ENCODE data around the gene ASAP2.

Gene ASAP2

GRCh38 chr2:9292426-9292825 lies 85.8 kb downstream of the ASAP2 start:
- no peak overlapping the region for H3K4me3 ChIP-seq (ENCODE audit: insufficient read depth, low read depth, low read length)
- H3K36me3 ChIP-seq (ENCODE audit: control insufficient read depth, insufficient read depth, low read length) = no peaks in the 10 kb centered on the region
- H3K27ac ChIP-seq (ENCODE audit: insufficient read depth, low read depth, low read length, poor library complexity, severe bottlenecking) = no peak overlapping the region
- peaks cover 5% of the 10 kb centered on the region for H3K4me1 ChIP-seq (ENCODE audit: control insufficient read depth, insufficient read depth, low read length)
- no peaks in the 10 kb centered on the region for H3K27me3 ChIP-seq (ENCODE audit: control insufficient read depth, insufficient read depth, low read length, poor library complexity, severe bottlenecking)
- 86 to 93% methylated on average over 4 of the region's 4 CpGs for WGBS, 2 experiments
- H3K9me3 ChIP-seq (ENCODE audit: control insufficient read depth, low read length) = no peaks in the 10 kb centered on the region

GRCh38 chr2:9294764-9295163 lies 88.2 kb downstream of the ASAP2 start:
- Histone ChIP-seq H3K27ac (ENCODE audit: insufficient read depth, low read depth, low read length, poor library complexity, severe bottlenecking) (no peak overlapping the region), H3K27me3 (ENCODE audit: control insufficient read depth, insufficient read depth, low read length, poor library complexity, severe bottlenecking) (no peaks in the 10 kb centered on the region), H3K9me3 (ENCODE audit: control insufficient read depth, low read length) (no peaks in the 10 kb centered on the region), H3K4me3 (ENCODE audit: insufficient read depth, low read depth, low read length) (no peak overlapping the region), H3K4me1 (ENCODE audit: control insufficient read depth, insufficient read depth, low read length) (peaks cover 5% of the 10 kb centered on the region), H3K36me3 (ENCODE audit: control insufficient read depth, insufficient read depth, low read length) (no peaks in the 10 kb centered on the region)
- WGBS, 2 experiments = 59 to 74% methylated on average over 5 of the region's 6 CpGs

DNA sequence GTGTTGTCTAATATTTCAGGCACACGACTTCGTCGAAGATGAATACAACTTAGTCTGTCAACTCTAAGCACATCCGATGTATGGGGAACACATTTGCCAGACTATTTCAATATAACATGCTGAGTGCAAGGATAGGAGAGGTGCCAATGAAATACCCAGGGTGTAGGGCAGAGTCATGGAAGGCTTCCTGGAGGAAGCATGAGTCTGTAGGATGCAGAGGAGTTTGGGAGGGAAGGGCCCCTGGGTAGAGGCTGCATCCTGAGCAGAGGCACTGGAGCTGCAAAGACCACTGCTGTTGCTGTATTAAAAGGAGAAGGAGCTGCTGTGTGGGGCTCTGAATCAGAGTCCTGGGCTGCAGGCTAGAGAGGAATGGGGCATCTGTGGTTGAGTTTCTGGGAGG lies 89.9 kb downstream of the ASAP2 start:
- H3K27ac ChIP-seq (ENCODE audit: insufficient read depth, low read depth, low read length, poor library complexity, severe bottlenecking) = no peak overlapping the region
- WGBS, 2 experiments = 97 to 99% methylated on average over 4 of the region's 4 CpGs
- no peaks in the 10 kb centered on the region for H3K27me3 ChIP-seq (ENCODE audit: control insufficient read depth, insufficient read depth, low read length, poor library complexity, severe bottlenecking)
- peaks cover 5% of the 10 kb centered on the region for H3K4me1 ChIP-seq (ENCODE audit: control insufficient read depth, insufficient read depth, low read length)
- H3K36me3 ChIP-seq (ENCODE audit: control insufficient read depth, insufficient read depth, low read length) = no peaks in the 10 kb centered on the region
- H3K4me3 ChIP-seq (ENCODE audit: insufficient read depth, low read depth, low read length) = no peak overlapping the region
- H3K9me3 ChIP-seq (ENCODE audit: control insufficient read depth, low read length) = no peaks in the 10 kb centered on the region

- no peaks in the 10 kb centered on the region for H3K27me3 ChIP-seq (ENCODE audit: control insufficient read depth, insufficient read depth, low read length, poor library complexity, severe bottlenecking)
- 95% methylated on average over 6 of the region's 6 CpGs for WGBS, 2 experiments
- no peaks in the 10 kb centered on the region for H3K36me3 ChIP-seq (ENCODE audit: control insufficient read depth, insufficient read depth, low read length)
- no peak overlapping the region for H3K4me3 ChIP-seq (ENCODE audit: insufficient read depth, low read depth, low read length)
- no peaks in the 10 kb centered on the region for H3K9me3 ChIP-seq (ENCODE audit: control insufficient read depth, low read length)
- H3K4me1 ChIP-seq (ENCODE audit: control insufficient read depth, insufficient read depth, low read length) = peaks cover 5% of the 10 kb centered on the region
- H3K27ac ChIP-seq (ENCODE audit: insufficient read depth, low read depth, low read length, poor library complexity, severe bottlenecking) = no peak overlapping the region
These were observed 90.5 kb downstream of the ASAP2 start for GRCh38 chr2:9297156-9297555.

DNA sequence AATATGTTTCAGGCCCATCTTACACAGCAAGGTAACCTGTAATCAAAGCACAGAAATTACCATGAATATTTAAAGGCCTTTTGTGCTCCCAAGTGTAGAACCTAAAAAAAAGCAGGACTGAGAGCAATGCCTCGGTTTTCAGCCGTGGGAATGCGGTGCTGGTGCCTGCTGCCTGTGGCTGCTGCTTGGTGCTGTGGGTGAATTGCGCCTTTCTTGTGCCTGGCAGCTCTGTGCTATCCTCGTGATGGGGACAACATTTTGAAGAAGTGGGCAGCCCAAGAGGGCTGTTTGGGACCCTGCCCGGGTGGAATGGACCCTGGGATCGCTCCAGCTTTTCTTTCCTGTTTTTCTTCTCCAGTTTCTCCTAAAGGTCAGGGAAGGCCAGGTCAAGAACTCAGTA lies 91.2 kb downstream of the ASAP2 start:
- WGBS, 2 experiments = 93 to 95% methylated on average over 7 of the region's 7 CpGs
- peaks cover 5% of the 10 kb centered on the region for H3K4me1 ChIP-seq (ENCODE audit: control insufficient read depth, insufficient read depth, low read length)
- no peaks in the 10 kb centered on the region for H3K27me3 ChIP-seq (ENCODE audit: control insufficient read depth, insufficient read depth, low read length, poor library complexity, severe bottlenecking)
- H3K36me3 ChIP-seq (ENCODE audit: control insufficient read depth, insufficient read depth, low read length) = no peaks in the 10 kb centered on the region
- H3K9me3 ChIP-seq (ENCODE audit: control insufficient read depth, low read length) = no peaks in the 10 kb centered on the region
- H3K4me3 ChIP-seq (ENCODE audit: insufficient read depth, low read depth, low read length) = no peak overlapping the region
- no peak overlapping the region for H3K27ac ChIP-seq (ENCODE audit: insufficient read depth, low read depth, low read length, poor library complexity, severe bottlenecking)

DNA sequence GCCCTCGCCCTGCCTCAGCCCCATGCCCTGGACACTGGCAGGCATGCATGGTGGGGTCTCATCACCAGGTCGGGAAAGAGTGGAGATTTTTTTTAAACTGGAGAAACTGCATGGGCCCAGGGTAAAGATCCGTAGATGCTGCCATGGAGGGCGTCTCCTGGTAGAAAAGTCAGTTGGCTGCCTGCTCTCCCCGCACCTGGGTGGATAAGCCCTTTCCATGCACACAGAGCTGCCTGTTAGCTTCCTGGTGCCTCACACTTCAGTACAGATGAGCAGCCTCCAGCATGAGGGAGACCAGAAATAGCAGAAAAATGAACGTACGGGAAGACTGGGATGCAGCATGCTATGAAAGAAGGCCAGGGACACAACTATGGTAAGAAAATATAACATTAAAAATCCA lies 92.0 kb downstream of the ASAP2 start:
- 94% methylated on average over 7 of the region's 7 CpGs for WGBS, 2 experiments

DNA sequence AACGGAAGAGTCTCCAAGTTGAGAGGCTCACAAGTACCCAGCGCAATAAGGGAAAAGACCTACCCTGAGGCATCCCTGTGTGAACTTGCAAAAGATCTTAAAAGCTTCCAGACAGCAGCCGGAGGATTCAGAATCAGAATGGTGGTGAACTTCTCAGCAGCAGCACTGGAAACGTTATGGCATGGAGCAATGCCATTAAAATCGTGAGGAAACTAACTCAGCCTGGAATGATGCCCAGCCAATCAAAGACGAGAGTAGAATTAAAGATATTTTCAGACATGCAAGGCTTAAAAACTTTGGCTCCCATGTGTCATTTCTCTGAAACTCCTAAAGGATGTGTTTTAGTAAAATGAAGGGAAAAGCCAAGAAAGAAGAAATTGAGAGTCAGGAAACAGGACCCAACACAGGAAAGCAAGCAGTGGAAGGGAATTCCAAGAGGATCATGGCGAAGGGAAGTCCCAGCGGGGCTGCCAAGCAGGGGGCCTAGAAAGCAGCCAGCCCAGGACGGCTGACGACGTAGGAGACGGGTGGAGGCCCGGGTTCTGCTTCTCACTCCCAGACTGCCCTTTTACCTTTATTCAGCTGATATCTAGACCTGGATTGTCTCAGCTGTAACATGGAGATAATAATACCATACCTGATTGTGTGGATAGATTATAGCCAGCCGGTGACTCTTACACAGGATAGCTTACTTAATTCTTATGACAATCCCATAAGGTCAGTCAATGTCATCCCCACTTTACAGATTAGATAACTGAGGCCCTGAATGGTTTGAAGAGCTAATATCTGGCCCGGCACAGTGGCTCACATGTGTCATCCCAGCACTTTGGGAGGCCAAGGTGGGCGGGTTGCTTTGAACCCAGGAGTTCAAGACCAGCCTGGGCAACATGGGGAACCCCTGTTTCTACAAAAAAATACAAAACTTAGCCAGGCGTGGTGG lies 92.8 kb downstream of the ASAP2 start:
- Histone ChIP-seq H3K4me1 (ENCODE audit: control insufficient read depth, insufficient read depth, low read length) (peaks cover 3% of the 10 kb centered on the region), H3K9me3 (ENCODE audit: control insufficient read depth, low read length) (no peaks in the 10 kb centered on the region), H3K27me3 (ENCODE audit: control insufficient read depth, insufficient read depth, low read length, poor library complexity, severe bottlenecking) (no peaks in the 10 kb centered on the region), H3K4me3 (ENCODE audit: insufficient read depth, low read depth, low read length) (no peak overlapping the region), H3K36me3 (ENCODE audit: control insufficient read depth, insufficient read depth, low read length) (no peaks in the 10 kb centered on the region), H3K27ac (ENCODE audit: insufficient read depth, low read depth, low read length, poor library complexity, severe bottlenecking) (no peak overlapping the region)
- 85 to 89% methylated on average over 17 of the region's 17 CpGs for WGBS, 2 experiments

More for the DNA sequence above, 92.0 kb downstream of the ASAP2 start:
- H3K36me3 ChIP-seq (ENCODE audit: control insufficient read depth, insufficient read depth, low read length) = no peaks in the 10 kb centered on the region
- no peak overlapping the region for H3K4me3 ChIP-seq (ENCODE audit: insufficient read depth, low read depth, low read length)
- peaks cover 5% of the 10 kb centered on the region for H3K4me1 ChIP-seq (ENCODE audit: control insufficient read depth, insufficient read depth, low read length)
- no peak overlapping the region for H3K27ac ChIP-seq (ENCODE audit: insufficient read depth, low read depth, low read length, poor library complexity, severe bottlenecking)
- no peaks in the 10 kb centered on the region for H3K9me3 ChIP-seq (ENCODE audit: control insufficient read depth, low read length)
- H3K27me3 ChIP-seq (ENCODE audit: control insufficient read depth, insufficient read depth, low read length, poor library complexity, severe bottlenecking) = no peaks in the 10 kb centered on the region

DNA sequence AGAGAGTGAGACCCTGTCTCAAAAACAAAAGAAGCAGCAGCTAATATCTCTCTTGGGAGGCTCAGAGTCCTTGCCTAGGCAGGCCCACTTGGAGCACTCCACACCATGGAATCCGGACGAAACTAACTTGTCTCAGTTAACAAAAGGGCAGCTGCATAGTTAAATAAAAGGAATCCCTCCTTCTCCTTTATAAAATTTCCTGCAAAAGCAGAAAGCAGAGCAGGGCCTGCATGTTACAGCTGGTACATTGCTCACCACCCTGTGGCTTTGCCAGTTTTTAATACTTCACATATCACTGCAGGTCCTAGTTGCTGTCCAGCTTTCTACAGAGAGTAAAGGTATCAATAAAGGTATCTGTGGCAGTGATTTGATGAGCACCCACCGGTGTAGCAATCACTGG lies 93.6 kb downstream of the ASAP2 start:
- WGBS, 2 experiments = 87 to 94% methylated on average over 3 of the region's 3 CpGs
- no peaks in the 10 kb centered on the region for H3K4me1 ChIP-seq (ENCODE audit: control insufficient read depth, insufficient read depth, low read length)
- H3K27me3 ChIP-seq (ENCODE audit: control insufficient read depth, insufficient read depth, low read length, poor library complexity, severe bottlenecking) = no peaks in the 10 kb centered on the region
- H3K27ac ChIP-seq (ENCODE audit: insufficient read depth, low read depth, low read length, poor library complexity, severe bottlenecking) = no peak overlapping the region
- H3K4me3 ChIP-seq (ENCODE audit: insufficient read depth, low read depth, low read length) = no peak overlapping the region
- H3K9me3 ChIP-seq (ENCODE audit: control insufficient read depth, low read length) = no peaks in the 10 kb centered on the region
- H3K36me3 ChIP-seq (ENCODE audit: control insufficient read depth, insufficient read depth, low read length) = no peaks in the 10 kb centered on the region

- WGBS, 2 experiments = 95 to 96% methylated on average over 10 of the region's 10 CpGs
- Histone ChIP-seq H3K4me3 (ENCODE audit: insufficient read depth, low read depth, low read length) (no peak overlapping the region), H3K9me3 (ENCODE audit: control insufficient read depth, low read length) (no peaks in the 10 kb centered on the region), H3K27ac (ENCODE audit: insufficient read depth, low read depth, low read length, poor library complexity, severe bottlenecking) (no peak overlapping the region), H3K4me1 (ENCODE audit: control insufficient read depth, insufficient read depth, low read length) (no peaks in the 10 kb centered on the region), H3K27me3 (ENCODE audit: control insufficient read depth, insufficient read depth, low read length, poor library complexity, severe bottlenecking) (no peaks in the 10 kb centered on the region), H3K36me3 (ENCODE audit: control insufficient read depth, insufficient read depth, low read length) (no peaks in the 10 kb centered on the region)
These were observed 94.3 kb downstream of the ASAP2 start for GRCh38 chr2:9300829-9301453.

DNA sequence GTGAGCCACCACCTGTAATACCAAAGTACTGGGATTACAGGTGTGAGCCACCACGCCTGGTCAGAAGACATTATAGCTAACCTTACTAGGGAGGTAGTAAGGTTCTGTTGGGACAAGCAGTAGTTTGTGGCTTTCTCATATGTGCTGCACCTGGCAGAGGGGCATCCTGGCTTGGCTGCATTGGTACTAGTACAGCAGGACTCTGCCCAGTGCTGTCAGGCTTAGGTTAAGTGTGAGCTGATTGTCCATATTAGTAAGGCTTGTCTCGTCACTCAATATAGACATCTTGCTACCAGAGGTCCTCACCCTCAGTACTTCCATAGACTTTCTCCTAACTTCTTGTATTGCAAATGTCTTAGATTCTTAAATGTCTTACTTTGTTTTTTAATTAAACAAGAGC lies 96.1 kb downstream of the ASAP2 start:
- H3K36me3 ChIP-seq (ENCODE audit: control insufficient read depth, insufficient read depth, low read length) = no peaks in the 10 kb centered on the region
- no peak overlapping the region for H3K27ac ChIP-seq (ENCODE audit: insufficient read depth, low read depth, low read length, poor library complexity, severe bottlenecking)
- no peak overlapping the region for H3K4me3 ChIP-seq (ENCODE audit: insufficient read depth, low read depth, low read length)
- H3K27me3 ChIP-seq (ENCODE audit: control insufficient read depth, insufficient read depth, low read length, poor library complexity, severe bottlenecking) = no peaks in the 10 kb centered on the region
- no peaks in the 10 kb centered on the region for H3K4me1 ChIP-seq (ENCODE audit: control insufficient read depth, insufficient read depth, low read length)
- H3K9me3 ChIP-seq (ENCODE audit: control insufficient read depth, low read length) = no peaks in the 10 kb centered on the region
- WGBS, 2 experiments = 95 to 100% methylated on average over 1 to 2 of the region's 2 CpGs
